ENCODE measurements around the gene EXOC6. TPM values are rescaled to one million over a fixed set of nuclear protein-coding genes. Genes with fewer than 3 reads are reported as not detected.

The EXOC6 gene
- total and polyA plus RNA-seq, 2 of the 13 experiments (the other 11 are each of a cell fraction or from before 2014, with no cell fraction given) = 22.2 to 29.2 TPM

DNA sequence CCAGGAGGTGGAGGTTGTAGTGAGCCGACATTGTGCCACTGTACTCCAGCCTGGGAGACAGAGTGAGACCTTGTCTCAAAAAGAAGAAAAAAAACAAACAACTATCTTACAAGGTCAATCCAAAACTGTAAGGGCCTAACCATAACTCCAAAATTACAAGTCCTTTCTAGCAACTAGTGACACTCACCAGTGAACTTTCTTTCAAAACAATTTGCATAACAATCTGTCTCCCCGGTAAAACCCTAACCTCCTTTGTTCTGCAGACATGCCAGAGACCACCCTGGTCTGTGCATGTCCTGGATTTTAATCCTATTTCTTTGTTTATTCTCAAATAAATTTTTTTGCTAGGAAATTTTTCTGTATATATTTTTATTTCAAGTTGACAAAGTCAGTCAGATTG lies 68.1 kb downstream of the EXOC6 start (continued):
- TF ChIP-seq ZNF710 (CRISPR knock-in tag; IDR thresholded peaks at IDR 0.05; ENCODE audit: borderline replicate concordance) = no peak

GRCh38 chr10:92918603-92919002 lies 70.3 kb downstream of the EXOC6 start:
- Histone ChIP-seq H3K4me2 (ENCODE audit: low read depth, low read length) (no peak overlapping the region), H3K4me3 (replicated peaks in 1 of 3; ENCODE audit: insufficient read depth in 1 of 3, low read depth in 2 of 3, low read length in 3 of 3) (no peak overlapping the region), H4K20me1 (ENCODE audit: insufficient read depth, low read length) (no peaks in the 10 kb centered on the region), H3K36me3 (replicated peaks in 1 of 2; ENCODE audit: control insufficient read depth in 1 of 2, insufficient read depth in 2 of 2, low read length in 2 of 2) (peaks cover 0 to 3% of the 10 kb centered on the region in 2 experiments; a peak in 1 of 5 replicates), H3K4me1 (ENCODE audit: insufficient read depth, low read length) (no peaks in the 10 kb centered on the region), H3K79me2 (ENCODE audit: insufficient read depth, low read length) (no peaks in the 10 kb centered on the region), H3K9ac (ENCODE audit: insufficient read depth, low read depth, low read length) (no peak overlapping the region), H3K27me3 (ENCODE audit: control insufficient read depth in 1 of 2, insufficient read depth in 2 of 2, low read length in 2 of 2) (no peaks in the 10 kb centered on the region), H3K9me3 (ENCODE audit: low read length) (no peaks in the 10 kb centered on the region), H2AFZ (ENCODE audit: low read length) (no peak overlapping the region), H3K27ac (ENCODE audit: extremely low read length, insufficient read depth, low read length) (no peak overlapping the region)
- ATAC-seq (no peak), FAIRE-seq (no peak), DNase-seq (ENCODE audit: low spot score) (no peak)
- no TSS peak for BruUV-seq (replicated peaks)
- CTCF ChIA-PET (ENCODE audit: low intra/inter-chr PET ratio, low total read pairs) = no interaction called here
- POLR2A ChIA-PET = no interaction called here
- intact Hi-C loops (cut with micrococcal nuclease; ENCODE audit: unreplicated experiment) (no loop called here), in situ Hi-C loops (cut with HindIII; ENCODE audit: extremely low pct_ligation_motif_present, low pct_unique_long_range_greater_than_20kb) (no loop called here)
- TF ChIP-seq ZBTB8A (CRISPR knock-in tag; IDR thresholded peaks at IDR 0.05; ENCODE audit: borderline replicate concordance, low read depth) = no peak
- TF ChIP-seq YEATS2 (CRISPR knock-in tag; IDR thresholded peaks at IDR 0.05; ENCODE audit: borderline replicate concordance) = no peak
- no peak for TF ChIP-seq ZNF770 (CRISPR knock-in tag; IDR thresholded peaks at IDR 0.05)
- TF ChIP-seq SMARCC2 (IDR thresholded peaks at IDR 0.05) = no peak
- TF ChIP-seq ZBTB7B (CRISPR knock-in tag; IDR thresholded peaks at IDR 0.05) = no peak
- TF ChIP-seq KDM2A (CRISPR knock-in tag; IDR thresholded peaks at IDR 0.05; ENCODE audit: borderline replicate concordance, low read depth) = no peak
- 98% methylated on average over 3 of the region's 3 CpGs for WGBS (ENCODE audit: low lambda C conversion rate)
